ENCODE data around the gene MCM3.

The MCM3 gene

DNA sequence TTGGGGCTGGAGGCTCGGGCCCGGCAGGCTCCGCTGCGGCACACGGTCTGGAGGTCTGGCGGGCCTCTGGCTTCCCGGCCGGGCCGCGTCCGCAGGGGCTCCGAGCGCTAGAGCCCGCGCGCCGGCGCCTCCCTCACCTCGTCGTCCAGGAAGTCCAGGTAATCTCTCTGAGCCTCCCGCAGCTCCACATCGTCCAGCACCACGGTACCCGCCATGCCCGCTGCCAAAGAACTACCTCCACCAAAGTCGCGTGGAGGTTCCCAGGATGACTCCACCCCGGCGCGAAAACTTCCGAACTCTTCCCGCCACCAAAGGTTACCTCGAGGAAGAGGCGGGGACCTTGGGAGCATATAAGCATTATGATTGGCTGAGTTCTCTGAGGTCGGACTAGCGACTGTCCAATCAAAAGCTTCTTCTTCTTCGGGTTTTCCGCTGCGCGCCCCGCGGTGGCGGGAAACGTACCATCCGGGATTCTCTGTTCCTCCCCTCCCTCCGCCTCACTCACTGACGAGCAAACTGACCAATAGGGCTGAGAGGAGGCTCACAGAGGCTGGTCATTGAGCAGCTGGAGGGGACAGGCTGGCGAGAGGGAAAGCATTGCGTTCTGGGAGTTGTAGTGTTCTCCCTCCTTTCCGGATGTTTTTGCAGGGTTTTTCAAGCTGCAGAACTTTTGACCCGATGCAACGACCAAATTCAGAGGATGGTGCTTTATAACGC is at the start of gene MCM3:
TSS of gene MCM3 (minus strand) at position 283 of the 717 bp plus-strand sequence. CDS start at position 215, 68 bp downstream.
- H3K9ac ChIP-seq (ENCODE audit: low read depth, low read length), result peak within 1 kb of the TSS; percentile 89
- peaks cover 36% of the 10 kb centered on the region for H3K36me3 ChIP-seq (ENCODE audit: insufficient read depth, low read length)
- no peaks in the 10 kb centered on the region; the same call in 1 of the 2 replicates for H3K4me1 ChIP-seq (ENCODE audit: insufficient read depth, low read length)
- no peaks in the 10 kb centered on the region for H3K9me3 ChIP-seq (ENCODE audit: control insufficient read depth, insufficient read depth, low read length)

DNA sequence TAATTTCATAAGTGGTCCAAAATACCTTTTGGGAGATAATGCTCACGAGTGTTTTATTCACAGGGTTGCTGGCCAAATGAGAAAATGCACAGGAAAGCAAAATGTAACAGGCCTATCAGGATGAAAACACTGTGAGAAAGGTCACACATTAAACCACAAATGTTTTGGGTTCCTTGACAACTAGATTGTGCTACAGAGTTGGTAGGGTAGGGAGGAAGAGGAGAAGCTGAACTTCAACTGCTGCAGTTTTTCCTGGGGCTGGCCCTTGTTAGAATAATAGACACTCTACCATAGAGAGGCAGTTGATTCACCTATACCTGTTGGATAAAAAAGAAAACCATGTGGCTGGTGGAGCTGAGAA is 49.3 kb upstream of the MCM3 start:
- H3K4me1 ChIP-seq (ENCODE audit: insufficient read depth, low read length), result peaks cover 9% of the 10 kb centered on the region
- no peaks in the 10 kb centered on the region for H3K36me3 ChIP-seq (ENCODE audit: insufficient read depth, low read length)
- no peak overlapping the region for H3K9ac ChIP-seq (ENCODE audit: low read depth, low read length)

DNA sequence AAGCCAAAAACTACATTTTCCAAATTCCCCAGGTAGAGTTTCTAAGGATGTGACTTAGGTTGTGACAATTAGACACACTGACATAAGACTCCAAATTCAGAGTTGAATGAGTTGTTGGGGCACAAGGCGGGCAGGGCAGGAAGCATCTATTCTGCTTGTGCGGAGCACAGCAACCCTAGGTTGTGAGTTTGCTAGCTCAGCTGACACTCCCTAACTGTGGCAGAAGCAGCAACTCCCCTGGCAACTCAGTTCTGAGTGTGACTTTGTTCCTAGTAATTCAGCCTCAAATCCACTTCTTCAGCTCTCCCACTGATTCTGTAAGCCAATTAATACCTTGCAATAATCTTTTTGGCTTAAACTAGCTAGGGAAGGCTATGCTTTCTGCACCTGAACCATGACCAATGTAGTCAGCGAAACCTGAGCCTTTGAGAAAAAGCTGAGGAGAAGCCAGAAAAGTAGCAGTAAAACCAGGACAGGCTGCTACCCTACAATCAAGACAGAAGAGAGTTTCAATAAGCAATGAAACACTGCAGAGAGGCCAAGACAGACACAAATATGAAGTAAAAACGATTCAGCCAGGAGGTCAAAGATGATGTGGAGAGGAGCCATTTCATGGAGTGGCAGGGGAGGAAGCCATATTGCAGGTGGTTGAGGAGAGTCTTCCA is 47.4 kb upstream of the MCM3 start:
- no peaks in the 10 kb centered on the region for H3K36me3 ChIP-seq (ENCODE audit: insufficient read depth, low read length)
- peaks cover 9% of the 10 kb centered on the region for H3K4me1 ChIP-seq (ENCODE audit: insufficient read depth, low read length)
- H3K9me3 ChIP-seq (ENCODE audit: control insufficient read depth, insufficient read depth, low read length), result no peaks in the 10 kb centered on the region
- H3K9ac ChIP-seq (ENCODE audit: low read depth, low read length), result no peak overlapping the region

More for the DNA sequence above, 49.3 kb upstream of the MCM3 start:
- H3K9me3 ChIP-seq (ENCODE audit: control insufficient read depth, insufficient read depth, low read length), result no peaks in the 10 kb centered on the region

DNA sequence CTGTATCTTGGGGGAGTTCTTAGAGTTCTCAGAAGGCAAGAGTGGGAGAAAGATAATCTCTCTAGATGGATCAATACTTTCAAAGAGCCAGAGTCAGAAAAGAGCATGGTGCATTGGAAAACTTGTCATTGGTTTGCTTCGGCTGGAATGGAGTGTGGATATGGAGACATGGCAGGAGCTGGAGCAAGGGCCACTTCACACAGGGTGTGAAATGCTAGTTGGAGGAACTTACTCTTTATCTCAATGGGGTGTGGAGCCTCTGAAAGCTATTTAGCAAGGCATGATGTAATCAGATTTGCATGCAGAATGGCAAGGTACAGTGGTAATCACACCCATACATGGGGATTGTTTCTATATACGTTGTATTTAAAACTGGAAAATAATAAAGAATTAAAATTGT is 45.9 kb upstream of the MCM3 start:
- Histone ChIP-seq H3K9me3 (ENCODE audit: control insufficient read depth, insufficient read depth, low read length) (no peaks in the 10 kb centered on the region), H3K4me1 (ENCODE audit: insufficient read depth, low read length) (peaks cover 15% of the 10 kb centered on the region), H3K9ac (ENCODE audit: low read depth, low read length) (no peak overlapping the region), H3K36me3 (ENCODE audit: insufficient read depth, low read length) (no peaks in the 10 kb centered on the region)

DNA sequence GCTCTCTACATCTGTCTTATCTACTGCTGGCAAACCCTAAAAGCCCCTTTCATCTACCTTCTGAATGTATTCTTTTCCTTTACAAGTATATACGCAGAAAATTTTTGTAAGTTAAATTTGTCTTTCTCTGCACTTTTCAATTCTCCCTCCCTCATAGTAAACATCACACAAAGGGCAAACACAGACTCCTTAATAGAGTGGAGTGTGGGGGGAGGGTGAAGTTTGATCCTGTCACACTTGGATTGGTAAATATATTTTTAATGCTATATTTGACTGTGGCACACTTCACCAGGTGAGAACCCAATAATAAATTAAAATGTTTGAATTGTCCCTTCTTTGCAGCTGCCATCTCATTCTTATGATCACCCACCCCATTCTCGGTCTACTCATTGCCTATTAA is 44.2 kb upstream of the MCM3 start:
- Histone ChIP-seq H3K9ac (ENCODE audit: low read depth, low read length) (no peak overlapping the region), H3K36me3 (ENCODE audit: insufficient read depth, low read length) (no peaks in the 10 kb centered on the region), H3K9me3 (ENCODE audit: control insufficient read depth, insufficient read depth, low read length) (no peaks in the 10 kb centered on the region), H3K4me1 (ENCODE audit: insufficient read depth, low read length) (peaks cover 15% of the 10 kb centered on the region)

DNA sequence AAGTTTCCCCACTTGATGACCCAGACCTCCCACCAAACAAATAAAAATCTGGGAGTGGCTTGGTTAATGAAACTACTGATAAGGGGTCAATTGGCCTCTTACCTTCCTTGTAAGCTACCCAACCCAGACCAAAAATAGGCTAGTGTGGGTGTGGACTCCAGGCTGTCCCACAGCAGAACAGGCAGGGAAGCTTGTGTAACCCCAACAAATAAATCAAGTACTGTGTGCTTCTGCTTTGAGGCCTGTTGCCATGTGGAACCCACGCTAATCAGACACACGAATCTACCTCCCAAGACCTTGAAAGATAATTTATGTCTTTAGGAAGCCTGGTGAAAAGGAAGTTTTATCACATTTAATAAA is 43.7 kb upstream of the MCM3 start:
- Histone ChIP-seq H3K4me1 (ENCODE audit: insufficient read depth, low read length) (peaks cover 11% of the 10 kb centered on the region), H3K36me3 (ENCODE audit: insufficient read depth, low read length) (no peaks in the 10 kb centered on the region), H3K9ac (ENCODE audit: low read depth, low read length) (no peak overlapping the region)

DNA sequence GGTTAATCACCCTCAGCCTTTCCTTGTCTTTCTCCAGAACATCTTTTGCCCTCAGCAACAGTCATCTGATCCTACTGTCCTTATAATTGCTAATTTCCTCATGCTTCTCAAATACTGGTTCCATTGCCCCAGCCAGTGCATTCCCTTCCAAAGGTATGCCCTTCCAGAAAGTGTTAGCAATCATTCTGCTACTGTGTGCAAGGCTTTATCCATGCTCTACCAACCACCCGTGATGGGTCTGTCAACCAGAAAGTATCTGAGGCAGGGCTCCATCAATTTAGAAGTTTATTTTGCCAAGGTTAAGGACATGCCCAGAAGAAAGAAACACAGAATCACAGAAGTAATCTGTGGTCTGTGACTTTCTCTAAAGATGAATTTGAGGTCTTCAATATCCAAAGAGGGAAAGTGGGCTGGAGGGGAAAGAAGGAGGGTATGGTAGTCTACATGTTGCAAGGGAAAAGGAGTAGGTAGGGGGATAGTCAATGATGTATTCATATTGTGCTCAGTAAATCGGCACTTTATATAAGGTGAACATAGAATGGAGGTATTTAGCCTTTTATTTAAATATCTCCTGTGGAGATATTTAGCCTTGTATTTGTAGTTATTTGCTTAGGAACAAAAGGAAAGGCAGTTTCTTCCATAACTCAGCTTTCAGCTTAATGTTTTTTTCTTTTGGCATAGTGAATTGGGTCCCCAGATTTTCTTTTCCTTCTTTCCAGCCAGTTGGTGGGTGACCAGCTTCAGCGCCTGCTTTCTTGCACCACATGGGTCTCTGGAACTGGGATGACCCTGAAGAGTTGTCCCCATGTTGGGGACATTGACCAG is 42.2 kb upstream of the MCM3 start:
- no peak overlapping the region for H3K9ac ChIP-seq (ENCODE audit: low read depth, low read length)
- no peaks in the 10 kb centered on the region for H3K36me3 ChIP-seq (ENCODE audit: insufficient read depth, low read length)
- H3K9me3 ChIP-seq (ENCODE audit: control insufficient read depth, insufficient read depth, low read length), result no peaks in the 10 kb centered on the region
- H3K4me1 ChIP-seq (ENCODE audit: insufficient read depth, low read length), result peaks cover 11% of the 10 kb centered on the region

More for the DNA sequence above, 43.7 kb upstream of the MCM3 start:
- H3K9me3 ChIP-seq (ENCODE audit: control insufficient read depth, insufficient read depth, low read length), result no peaks in the 10 kb centered on the region

DNA sequence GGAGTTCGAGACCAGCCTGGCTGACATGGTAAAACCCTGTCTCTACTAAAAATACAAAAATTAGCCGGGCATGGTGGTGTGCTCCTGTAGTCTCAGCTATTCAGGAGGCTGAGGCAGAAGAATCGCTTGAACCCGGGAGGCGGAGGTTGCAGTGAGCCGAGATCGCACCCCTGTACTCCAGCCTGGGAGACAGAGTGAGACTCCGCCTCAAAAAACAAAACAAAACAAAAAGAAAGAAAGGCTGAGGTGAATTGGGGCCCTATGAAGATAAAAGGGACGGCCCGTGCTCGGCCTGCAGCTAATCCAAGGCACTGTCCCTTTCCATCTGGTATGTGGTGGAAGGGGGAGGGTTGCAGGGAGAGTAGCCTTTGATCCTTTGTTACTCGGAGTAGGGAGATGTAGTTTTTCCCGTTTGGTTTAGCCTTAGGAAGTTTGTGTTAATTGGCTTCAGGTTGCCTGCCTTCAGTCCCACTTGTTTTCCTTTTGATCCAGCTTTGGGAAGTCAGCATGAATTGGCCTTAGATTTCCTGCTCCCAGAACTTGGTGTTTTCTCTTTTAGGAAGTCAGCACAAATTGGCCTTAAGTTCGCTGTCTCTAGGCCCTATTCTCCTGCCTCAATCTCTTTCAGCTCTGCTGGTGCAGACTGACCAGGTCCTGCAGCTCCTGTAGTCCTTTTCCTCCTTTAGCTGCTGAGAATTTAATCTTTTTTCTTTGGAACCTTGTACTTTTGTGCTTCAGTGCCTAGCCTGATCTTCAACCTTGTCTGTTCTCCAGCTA is 41.3 kb upstream of the MCM3 start:
- no peaks in the 10 kb centered on the region for H3K36me3 ChIP-seq (ENCODE audit: insufficient read depth, low read length)
- H3K9me3 ChIP-seq (ENCODE audit: control insufficient read depth, insufficient read depth, low read length), result no peaks in the 10 kb centered on the region
- H3K4me1 ChIP-seq (ENCODE audit: insufficient read depth, low read length), result peaks cover 11% of the 10 kb centered on the region
- H3K9ac ChIP-seq (ENCODE audit: low read depth, low read length), result peak overlapping the region; percentile 12; the same call in 1 of the 2 replicates

DNA sequence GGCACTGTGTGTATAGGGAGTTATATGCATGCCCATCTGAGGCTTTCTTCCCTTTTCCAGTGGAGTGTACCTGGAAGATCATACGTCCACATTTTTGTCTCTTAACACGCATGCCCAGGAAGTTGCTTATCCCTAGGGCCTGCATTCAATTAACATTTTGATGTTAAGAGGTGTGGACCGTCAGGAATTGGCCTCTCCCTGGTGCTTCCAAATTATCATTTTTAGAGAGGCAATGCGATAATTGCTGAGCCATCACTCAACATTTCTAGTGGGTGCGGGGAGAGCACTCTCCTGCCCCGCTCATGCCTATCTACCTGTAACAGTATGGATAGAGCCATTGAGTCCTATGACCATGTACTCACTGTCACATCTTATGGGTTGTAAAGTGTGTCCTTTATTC is 39.6 kb upstream of the MCM3 start:
- Histone ChIP-seq H3K9ac (ENCODE audit: low read depth, low read length) (no peak overlapping the region), H3K36me3 (ENCODE audit: insufficient read depth, low read length) (no peaks in the 10 kb centered on the region), H3K9me3 (ENCODE audit: control insufficient read depth, insufficient read depth, low read length) (no peaks in the 10 kb centered on the region), H3K4me1 (ENCODE audit: insufficient read depth, low read length) (peaks cover 7% of the 10 kb centered on the region)

DNA sequence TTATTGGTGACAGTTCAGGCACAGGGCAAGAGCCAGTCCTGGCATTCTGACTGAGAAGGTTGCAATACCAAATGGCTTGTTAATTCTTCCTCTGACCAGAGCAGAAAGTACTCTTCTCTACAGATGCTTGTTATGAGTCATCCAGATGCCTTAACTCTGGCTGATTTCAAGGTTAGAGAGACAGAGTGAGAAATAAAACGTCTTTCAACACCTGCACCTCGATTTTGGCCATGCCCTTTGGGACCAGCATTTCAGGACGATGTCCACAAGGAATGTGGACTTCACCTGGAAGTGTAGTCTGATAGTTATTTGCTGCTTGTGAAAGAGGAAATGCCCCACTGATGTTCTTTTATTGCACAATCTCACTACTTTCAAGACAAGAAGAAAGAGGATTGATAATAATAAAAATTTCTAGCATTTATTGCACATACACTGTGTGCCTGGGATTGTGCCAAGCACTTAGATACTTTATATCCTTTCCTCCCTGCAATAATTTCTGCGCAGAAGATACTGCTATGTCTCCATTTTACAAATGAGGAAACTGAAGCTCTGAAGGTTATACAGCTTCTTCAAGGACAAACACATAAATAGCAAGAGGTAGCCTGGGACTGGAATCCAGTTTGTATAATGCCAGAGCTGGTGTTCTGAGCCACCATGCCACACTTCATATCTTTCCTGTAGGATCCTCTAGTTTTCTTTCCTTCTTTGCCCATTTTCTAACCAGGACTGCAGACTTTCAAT is 33.5 kb upstream of the MCM3 start:
- Histone ChIP-seq H3K9ac (ENCODE audit: low read depth, low read length) (no peak overlapping the region), H3K9me3 (ENCODE audit: control insufficient read depth, insufficient read depth, low read length) (no peaks in the 10 kb centered on the region)

DNA sequence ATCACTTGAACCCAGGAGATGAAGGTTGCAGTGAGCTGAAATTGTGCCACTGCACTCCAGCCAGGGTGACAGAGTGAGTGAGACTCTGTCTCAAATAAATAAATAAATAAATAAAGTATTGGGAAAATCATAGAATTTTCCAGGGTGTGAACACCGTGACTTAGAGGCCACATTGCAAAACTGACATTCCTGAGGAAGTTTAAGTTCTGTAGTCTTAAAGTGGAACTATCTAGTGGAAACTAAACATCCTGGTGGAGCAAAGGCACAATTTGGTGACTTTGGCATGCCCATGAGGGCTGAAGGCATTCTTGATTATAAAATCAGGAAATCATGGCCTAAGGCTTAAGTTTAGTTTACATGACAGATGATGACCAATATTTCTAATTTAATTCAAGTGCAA is 32.7 kb upstream of the MCM3 start:
- H3K9ac ChIP-seq (ENCODE audit: low read depth, low read length), result no peak overlapping the region
- H3K36me3 ChIP-seq (ENCODE audit: insufficient read depth, low read length), result no peaks in the 10 kb centered on the region
- H3K9me3 ChIP-seq (ENCODE audit: control insufficient read depth, insufficient read depth, low read length), result no peaks in the 10 kb centered on the region
- peaks cover 8% of the 10 kb centered on the region for H3K4me1 ChIP-seq (ENCODE audit: insufficient read depth, low read length)

More for the DNA sequence above, 33.5 kb upstream of the MCM3 start:
- peaks cover 8% of the 10 kb centered on the region; the same call in 1 of the 2 replicates for H3K4me1 ChIP-seq (ENCODE audit: insufficient read depth, low read length)
- no peaks in the 10 kb centered on the region for H3K36me3 ChIP-seq (ENCODE audit: insufficient read depth, low read length)

DNA sequence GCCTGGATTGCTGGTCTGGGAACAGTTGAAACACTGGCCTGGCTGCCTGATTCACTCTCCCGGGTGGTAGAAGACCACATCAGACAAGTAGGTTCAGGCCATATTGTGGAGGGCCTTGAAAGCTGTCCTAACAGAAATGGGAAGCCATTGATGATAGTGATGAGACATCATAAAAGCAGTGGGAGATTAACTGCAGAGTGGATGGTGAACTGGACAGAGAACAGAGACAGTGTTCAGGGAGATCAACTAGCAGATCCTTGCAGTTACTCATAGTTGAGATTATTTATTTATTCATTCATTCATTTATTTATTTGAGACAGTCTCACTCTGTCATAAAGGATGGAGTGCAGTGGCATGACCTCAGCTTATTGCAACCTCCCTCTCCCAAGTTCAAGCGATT is 30.2 kb upstream of the MCM3 start:
- Histone ChIP-seq H3K9me3 (ENCODE audit: control insufficient read depth, insufficient read depth, low read length) (no peaks in the 10 kb centered on the region), H3K4me1 (ENCODE audit: insufficient read depth, low read length) (peaks cover 8% of the 10 kb centered on the region), H3K9ac (ENCODE audit: low read depth, low read length) (no peak overlapping the region), H3K36me3 (ENCODE audit: insufficient read depth, low read length) (no peaks in the 10 kb centered on the region)

DNA sequence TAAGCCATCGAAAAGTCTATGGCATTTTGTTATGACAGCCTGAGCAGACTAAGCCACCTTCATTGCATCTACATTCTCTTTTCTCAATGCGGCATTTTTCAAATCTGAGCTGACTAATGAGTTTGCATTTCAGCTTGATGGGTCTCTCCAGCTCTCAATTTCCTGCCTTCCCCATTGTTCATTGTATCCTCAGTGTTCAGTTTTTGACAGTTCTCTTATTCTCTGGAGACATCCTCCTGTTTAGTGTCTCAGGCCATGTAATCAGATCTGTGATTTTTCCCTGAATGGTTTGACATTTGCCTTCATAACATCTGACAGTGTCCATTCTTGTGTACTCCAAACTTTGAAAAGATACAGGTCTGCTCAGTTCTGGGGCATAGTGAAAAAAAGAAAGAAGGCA is 27.9 kb upstream of the MCM3 start:
- no peak overlapping the region for H3K9ac ChIP-seq (ENCODE audit: low read depth, low read length)
- no peaks in the 10 kb centered on the region for H3K36me3 ChIP-seq (ENCODE audit: insufficient read depth, low read length)
- H3K4me1 ChIP-seq (ENCODE audit: insufficient read depth, low read length), result peaks cover 5% of the 10 kb centered on the region; the same call in 1 of the 2 replicates
- H3K9me3 ChIP-seq (ENCODE audit: control insufficient read depth, insufficient read depth, low read length), result no peaks in the 10 kb centered on the region

Measured in ES-I3 (cell line).